Mononuclear cell (primary cell): Measurements from ENCODE around the gene DISC1. TPM values are rescaled to one million over a fixed set of nuclear protein-coding genes. Genes with fewer than 3 reads are reported as not detected.
"Not testable (repeated sequence)": the region's sequence is repeated elsewhere in the genome, so short reads cannot be mapped to it uniquely, and the experiment has no call there.

ENCODE experiments used
- H3K27me3 ChIP-seq: 2 replicates; pipeline ENCODE4 v1.6.0; 2011; ENCODE audit warnings: low read length, control low read depth; ENCODE audit not compliant: insufficient read depth
- H3K4me1 ChIP-seq: 2 replicates; pipeline ENCODE4 v1.5.1; 2011; ENCODE audit warnings: mild to moderate bottlenecking, low read length, control low read depth; ENCODE audit not compliant: insufficient read depth
- H3K4me3 ChIP-seq: 2 replicates; pipeline ENCODE4 v1.5.1; 2011; ENCODE audit warnings: mild to moderate bottlenecking, low read length, moderate library complexity
- H3K9me3 ChIP-seq: 2 replicates; pipeline ENCODE4 v1.5.1; 2011; ENCODE audit warnings: low read depth, mild to moderate bottlenecking, control low read depth, low read length
- total RNA-seq: library from RNA; depleted of rRNA; stranded (reverse); fragments of >200 nt; gene quantifications from one replicate; pipeline ENCODE4 v1.2.3, GENCODE V29; 2012

The DISC1 gene
- total RNA-seq, 1 donor: 17.2 TPM

- Histone ChIP-seq H3K9me3 (no peaks in the 10 kb centered on the region), H3K27me3 (no peaks in the 10 kb centered on the region), H3K4me1 (no peaks in the 10 kb centered on the region), H3K4me3 (no peak overlapping the region)
Measured at GRCh38 chr1:231940701-231941100, 314.1 kb downstream of the DISC1 start.

DNA sequence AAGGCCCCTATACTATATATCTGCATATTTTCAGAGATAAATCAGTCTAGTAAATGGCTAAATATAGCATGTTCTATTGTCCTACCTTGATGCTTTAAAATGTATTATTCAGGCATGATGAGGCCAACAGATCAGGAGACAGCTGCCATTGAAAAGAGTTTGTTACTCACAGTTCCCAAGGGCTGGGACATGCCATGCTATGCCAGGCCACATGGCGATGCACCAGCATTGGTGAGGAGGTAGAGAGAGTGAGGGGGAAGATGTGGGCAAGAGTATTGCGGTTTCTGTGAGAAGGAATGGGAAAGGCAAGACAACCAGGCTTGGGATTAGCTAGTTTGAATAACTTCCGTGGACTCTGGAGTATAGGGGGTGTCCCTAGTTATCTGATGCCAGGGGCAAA is 316.5 kb downstream of the DISC1 start:
- H3K4me1 ChIP-seq: no peaks in the 10 kb centered on the region
- no peaks in the 10 kb centered on the region for H3K27me3 ChIP-seq
- H3K9me3 ChIP-seq: no peaks in the 10 kb centered on the region
- no peak overlapping the region for H3K4me3 ChIP-seq

DNA sequence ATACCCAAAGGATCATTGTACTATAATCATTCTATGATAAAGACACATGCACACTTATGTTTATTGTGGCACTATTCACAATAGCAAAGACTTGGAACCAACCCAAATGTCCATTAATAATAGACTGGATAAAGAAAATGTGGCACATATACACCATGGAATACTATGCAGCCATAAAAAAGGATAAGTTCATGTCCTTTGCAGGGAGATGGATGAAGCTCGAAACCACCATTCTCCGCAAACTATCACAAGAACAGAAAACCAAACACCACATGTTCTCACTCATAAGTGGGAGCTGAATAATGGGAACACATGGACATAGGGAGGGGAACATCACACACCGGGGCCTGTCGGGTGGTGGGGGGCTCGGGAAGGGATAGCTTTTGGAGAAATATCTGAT is 321.5 kb downstream of the DISC1 start:
- H3K4me3 ChIP-seq, H3K27me3 ChIP-seq, H3K9me3 ChIP-seq, H3K4me1 ChIP-seq: not testable (repeated sequence)

GRCh38 chr1:231949277-231950091 is 322.9 kb downstream of the DISC1 start:
- H3K4me3 ChIP-seq: no peak overlapping the region
- no peaks in the 10 kb centered on the region for H3K4me1 ChIP-seq
- no peaks in the 10 kb centered on the region for H3K27me3 ChIP-seq
- no peaks in the 10 kb centered on the region for H3K9me3 ChIP-seq

DNA sequence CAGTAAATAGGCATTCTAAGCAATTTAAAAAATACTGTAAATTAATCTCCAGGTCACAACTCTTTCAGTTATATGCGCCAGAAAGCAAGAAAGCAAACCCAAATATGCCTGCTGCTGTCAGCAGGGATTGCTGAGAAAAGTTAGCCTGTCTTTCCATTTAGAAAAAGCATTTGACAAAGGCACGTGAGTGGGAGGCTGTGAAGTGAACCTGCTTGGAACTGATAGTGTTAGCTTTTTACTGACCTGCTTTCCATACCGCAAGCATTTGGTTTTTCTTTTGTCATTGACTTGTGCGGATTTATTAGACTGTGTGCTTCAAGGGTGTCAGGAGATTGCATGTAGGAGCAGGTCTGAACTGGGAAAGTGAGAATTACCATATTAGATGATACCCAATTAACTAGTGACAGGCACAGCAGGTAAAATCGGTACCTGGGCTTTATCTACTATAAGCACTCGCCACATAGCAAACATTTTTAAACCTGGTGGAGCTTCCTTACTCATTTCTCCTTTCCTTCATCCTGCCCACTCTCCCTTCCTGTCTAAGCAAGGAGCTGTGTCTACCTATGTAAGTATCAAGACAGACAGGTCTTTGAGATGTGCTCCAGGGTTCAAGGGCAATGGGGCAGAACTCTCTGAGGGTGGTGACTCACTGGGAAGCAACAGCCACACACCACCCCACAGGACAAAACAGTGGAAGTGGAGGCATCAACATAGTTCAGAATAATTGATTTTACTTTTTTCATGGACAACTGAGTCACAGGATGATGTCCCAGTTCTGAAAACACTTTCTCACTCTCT is 323.9 kb downstream of the DISC1 start:
- Histone ChIP-seq H3K9me3 (no peaks in the 10 kb centered on the region), H3K4me3 (no peak overlapping the region), H3K27me3 (no peaks in the 10 kb centered on the region), H3K4me1 (no peaks in the 10 kb centered on the region)

DNA sequence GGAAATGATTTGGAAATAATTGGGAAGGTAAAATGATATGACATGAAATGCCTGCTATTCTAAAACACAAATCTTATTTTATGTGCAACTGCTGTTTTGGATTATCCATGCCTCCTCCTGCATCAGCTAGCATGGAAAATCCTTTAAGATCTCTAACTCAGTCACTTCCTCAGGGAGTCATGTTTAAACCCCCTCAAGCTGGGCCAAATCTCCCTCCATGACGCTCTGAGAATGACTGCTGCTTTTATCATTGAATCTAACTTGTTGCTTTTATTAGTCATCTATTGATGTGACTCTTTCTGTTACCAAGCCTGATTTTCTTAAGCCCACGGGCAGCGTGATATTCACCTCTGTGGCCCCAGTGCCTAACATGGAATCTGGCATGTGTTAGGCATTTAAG is 324.8 kb downstream of the DISC1 start:
- Histone ChIP-seq H3K9me3 (no peaks in the 10 kb centered on the region), H3K27me3 (no peaks in the 10 kb centered on the region), H3K4me1 (no peaks in the 10 kb centered on the region), H3K4me3 (no peak overlapping the region)

- no peaks in the 10 kb centered on the region for H3K9me3 ChIP-seq
- H3K4me3 ChIP-seq: no peak overlapping the region
- H3K4me1 ChIP-seq: no peaks in the 10 kb centered on the region
Measured at GRCh38 chr1:231952154-231952553, 325.6 kb downstream of the DISC1 start.

GRCh38 chr1:231953660-231954059 is 327.1 kb downstream of the DISC1 start:
- H3K9me3 ChIP-seq: no peaks in the 10 kb centered on the region
- H3K4me1 ChIP-seq: no peaks in the 10 kb centered on the region
- no peaks in the 10 kb centered on the region for H3K27me3 ChIP-seq
- no peak overlapping the region for H3K4me3 ChIP-seq

More at GRCh38 chr1:231952154-231952553, 325.6 kb downstream of the DISC1 start:
- no peaks in the 10 kb centered on the region for H3K27me3 ChIP-seq

DNA sequence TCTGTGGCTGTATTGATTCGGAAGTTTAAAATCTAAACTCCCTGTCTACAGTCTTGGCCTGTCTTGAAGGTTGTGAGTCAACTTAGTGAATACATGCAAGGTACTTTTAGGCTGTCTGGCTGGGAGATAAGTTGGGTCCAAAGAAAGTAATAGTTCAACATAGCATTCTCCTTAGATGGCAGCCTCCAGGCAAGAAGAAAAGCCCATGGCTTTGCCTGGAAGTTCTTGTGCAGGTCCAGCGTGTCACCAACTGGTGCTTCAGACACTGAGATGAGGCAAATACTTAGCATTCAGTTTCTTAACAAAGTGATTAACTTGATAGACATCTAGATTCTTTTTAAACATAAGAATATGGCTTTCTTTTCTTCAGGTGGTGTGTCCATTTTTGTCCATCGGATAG is 328.2 kb downstream of the DISC1 start:
- H3K9me3 ChIP-seq: no peaks in the 10 kb centered on the region
- no peaks in the 10 kb centered on the region for H3K4me1 ChIP-seq
- H3K4me3 ChIP-seq: no peak overlapping the region
- H3K27me3 ChIP-seq: no peaks in the 10 kb centered on the region

- no peaks in the 10 kb centered on the region for H3K4me1 ChIP-seq
- no peaks in the 10 kb centered on the region for H3K9me3 ChIP-seq
- H3K4me3 ChIP-seq: no peak overlapping the region
- H3K27me3 ChIP-seq: no peaks in the 10 kb centered on the region
Measured at GRCh38 chr1:231957359-231957758, 330.8 kb downstream of the DISC1 start.

- Histone ChIP-seq H3K4me3 (no peak overlapping the region), H3K9me3 (no peaks in the 10 kb centered on the region), H3K27me3 (no peaks in the 10 kb centered on the region), H3K4me1 (peaks cover 3% of the 10 kb centered on the region)
Measured at GRCh38 chr1:231958448-231958847, 331.9 kb downstream of the DISC1 start.

DNA sequence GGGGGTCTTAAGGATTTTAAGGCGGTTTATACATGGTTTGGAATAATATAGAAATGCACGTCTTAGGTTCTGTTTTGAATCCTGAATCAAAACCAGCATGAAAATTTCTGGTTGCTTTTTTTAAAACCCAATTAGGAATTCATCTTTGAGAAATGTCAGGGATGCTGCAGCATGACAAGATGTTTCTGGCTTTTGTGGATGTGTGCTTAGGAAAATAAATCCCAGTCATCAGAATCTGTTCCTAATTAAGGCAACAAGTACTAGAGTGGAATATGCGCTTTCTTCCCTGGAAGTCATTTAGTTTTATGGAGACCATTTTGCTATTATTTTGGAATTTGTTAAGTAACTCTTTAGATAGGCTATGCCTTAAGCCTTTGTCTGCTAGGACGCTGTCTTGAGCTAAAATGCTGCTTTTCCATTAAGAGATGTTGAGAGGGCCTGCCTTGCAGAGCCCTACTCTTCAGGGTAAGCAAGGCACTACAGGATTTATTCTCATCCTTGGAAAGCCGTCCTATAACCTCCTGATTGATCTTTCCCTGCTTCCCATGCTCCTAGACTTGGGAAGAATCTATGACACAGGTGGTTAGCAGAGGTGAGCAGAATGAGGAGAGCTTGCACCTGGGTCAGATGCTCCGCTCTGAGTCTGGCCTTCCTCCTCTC is 332.8 kb downstream of the DISC1 start:
- no peak overlapping the region for H3K4me3 ChIP-seq
- H3K9me3 ChIP-seq: no peaks in the 10 kb centered on the region
- peaks cover 11% of the 10 kb centered on the region for H3K4me1 ChIP-seq
- H3K27me3 ChIP-seq: no peaks in the 10 kb centered on the region

DNA sequence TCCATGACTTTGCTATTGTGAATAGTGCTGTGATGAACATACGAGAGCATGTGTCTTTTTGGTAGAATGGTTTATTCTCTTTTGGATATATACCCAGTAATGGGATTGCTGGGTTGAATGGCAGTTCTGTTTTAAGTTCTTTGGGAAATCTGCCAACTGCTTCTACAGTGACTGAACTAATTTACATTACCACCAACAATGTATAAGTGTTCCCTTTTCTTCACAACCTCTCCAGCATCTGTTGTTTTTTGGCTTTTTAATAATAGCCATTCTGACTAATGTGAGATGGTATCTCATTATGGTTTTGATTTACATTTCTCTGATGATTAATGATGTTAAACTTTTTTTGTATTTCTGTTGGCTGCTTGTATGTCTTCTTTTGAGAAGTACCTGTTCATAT is 335.2 kb downstream of the DISC1 start:
- H3K9me3 ChIP-seq, H3K27me3 ChIP-seq, H3K4me3 ChIP-seq: not testable (repeated sequence)
- peaks cover 26% of the 10 kb centered on the region for H3K4me1 ChIP-seq

DNA sequence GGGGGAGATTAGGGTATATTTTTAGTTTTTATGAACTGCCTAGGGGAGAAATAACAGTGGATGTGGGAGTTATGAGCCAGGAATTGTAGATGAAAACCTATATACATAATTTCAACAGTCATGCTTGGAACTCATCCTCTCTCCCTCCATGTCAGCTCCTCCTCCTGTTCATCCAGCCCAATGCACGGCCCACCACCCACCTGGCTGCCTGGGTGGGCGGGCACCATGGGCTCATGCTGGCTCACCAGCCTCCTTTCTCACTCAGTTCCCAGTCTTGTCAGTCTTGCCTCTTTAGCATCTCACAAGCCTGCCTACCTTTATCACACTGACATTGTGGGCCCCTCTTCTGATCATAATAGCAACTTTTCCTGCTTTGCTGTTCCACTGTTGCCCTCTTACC is 336.0 kb downstream of the DISC1 start:
- Histone ChIP-seq H3K4me3 (no peak overlapping the region), H3K4me1 (peaks cover 26% of the 10 kb centered on the region), H3K27me3 (no peaks in the 10 kb centered on the region), H3K9me3 (no peaks in the 10 kb centered on the region)

DNA sequence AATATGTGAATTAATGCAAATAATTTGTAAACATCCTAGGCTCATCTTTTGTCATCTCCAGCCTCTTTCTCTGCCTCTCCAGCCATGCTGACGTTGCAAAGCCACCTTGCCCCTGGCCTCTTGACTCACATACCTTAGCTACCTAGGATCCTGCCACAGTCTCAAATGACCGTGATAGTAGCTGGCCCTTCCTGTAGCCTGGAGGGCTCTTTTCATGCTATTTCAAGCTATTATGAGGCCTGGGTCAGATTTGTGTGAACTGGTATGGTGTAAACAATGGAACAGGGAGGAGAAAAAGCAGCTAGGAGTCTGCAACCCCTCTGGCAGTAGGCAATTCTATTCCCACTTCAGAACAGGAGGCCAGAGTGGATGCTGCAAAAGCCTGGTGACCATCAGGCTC is 337.7 kb downstream of the DISC1 start:
- no peaks in the 10 kb centered on the region for H3K9me3 ChIP-seq
- H3K27me3 ChIP-seq: no peaks in the 10 kb centered on the region
- H3K4me1 ChIP-seq: peaks cover 26% of the 10 kb centered on the region
- H3K4me3 ChIP-seq: no peak overlapping the region
